Calu3 (cell line): ENCODE results near the gene NHERF2. TPM values are rescaled to one million over a fixed set of nuclear protein-coding genes. Genes with fewer than 3 reads are reported as not detected.
A peak's percentile ranks its signal among the peaks of the same experiment; 100 is the strongest.

Source experiments
- BruUV-seq: library from RNA; stranded (reverse); fragments of 400-500 nt; replicated peaks from 2 replicates; lab custom pipeline; 2021; lab: Mats Ljungman, UMichigan
- CTCF ChIA-PET: fragments of 300-600 bp; sonication (Branson Sonifier 250); formaldehyde crosslinking; loops from one replicate; lab custom pipeline; 2022; ENCODE audit warnings: antibody characterized with exemption; lab: Charles Lee
- DNase-seq: peaks from one replicate; pipeline ENCODE4 v3.0.0; 2022
- H3K27ac Mint-ChIP-seq: one replicate; pipeline ENCODE4 v1.8.0; 2022; ENCODE audit warnings: mixed read lengths; ENCODE audit not compliant: unreplicated experiment
- H3K27me3 Mint-ChIP-seq: one replicate; pipeline ENCODE4 v1.8.0; 2022; ENCODE audit warnings: mixed read lengths; ENCODE audit not compliant: unreplicated experiment
- H3K36me3 Mint-ChIP-seq: one replicate; pipeline ENCODE4 v1.8.0; 2022; ENCODE audit warnings: mild to moderate bottlenecking, moderate library complexity, mixed read lengths; ENCODE audit not compliant: insufficient read depth, unreplicated experiment
- H3K4me1 Mint-ChIP-seq: one replicate; pipeline ENCODE4 v1.8.0; 2022; ENCODE audit warnings: mild to moderate bottlenecking, low read depth, mixed read lengths; ENCODE audit not compliant: unreplicated experiment
- H3K4me3 Mint-ChIP-seq: one replicate; pipeline ENCODE4 v1.8.0; 2022; ENCODE audit warnings: mild to moderate bottlenecking, low read depth, moderate library complexity, mixed read lengths; ENCODE audit not compliant: unreplicated experiment
- H3K9me3 Mint-ChIP-seq: one replicate; pipeline ENCODE4 v1.8.0; 2022; ENCODE audit warnings: low read depth, mixed read lengths; ENCODE audit not compliant: unreplicated experiment
- CTCF ChIP-seq: fragments of 200-600 bp; IDR thresholded peaks from one replicate; pipeline ENCODE4 v1.8.0; 2022; ENCODE audit warnings: antibody characterized with exemption; ENCODE audit not compliant: unreplicated experiment
- intact Hi-C: fragments of 100-400 bp; cut with micrococcal nuclease; formaldehyde crosslinking; loops from one replicate; pipeline ENCODE4 v1.10.0; 2022; ENCODE audit not compliant: unreplicated experiment
- total RNA-seq: library from RNA; stranded (reverse); gene quantifications from 2 replicates; pipeline ENCODE4 v1.2.3, GENCODE V29; 2022

NHERF2 gene
- total RNA-seq, 1 experiment from 2014 or later = 15.7 TPM

- CTCF ChIA-PET = interaction anchor here (1.1 to 1.4 kb wide), 3 partner anchors 8 to 17 kb away, joined by 3 to 4 read pairs (median 3); no protein-coding TSS in a partner anchor
- no peaks in the 10 kb centered on the region for H3K9me3 Mint-ChIP-seq
- no peaks in the 10 kb centered on the region for H3K27me3 Mint-ChIP-seq
- H3K36me3 Mint-ChIP-seq = peaks cover 77% of the 10 kb centered on the region
- BruUV-seq = no TSS peak
- intact Hi-C loops = no loop called here
- H3K4me1 Mint-ChIP-seq = peaks cover 29% of the 10 kb centered on the region
- no peak overlapping the region for H3K27ac Mint-ChIP-seq
- DNase-seq = no peak
- H3K4me3 Mint-ChIP-seq = peak overlapping the region; percentile 87
- TF ChIP-seq CTCF = no peak
Observed at GRCh38 chr16:1985466-1986150, 41.1 kb upstream of the NHERF2 start.

- TF ChIP-seq CTCF = no peak
- peaks cover 13% of the 10 kb centered on the region for H3K4me1 Mint-ChIP-seq
- no TSS peak for BruUV-seq
- no peaks in the 10 kb centered on the region for H3K9me3 Mint-ChIP-seq
- H3K27ac Mint-ChIP-seq = no peak overlapping the region
- no peak for DNase-seq
- CTCF ChIA-PET = no interaction called here
- intact Hi-C loops = no loop called here
- no peaks in the 10 kb centered on the region for H3K27me3 Mint-ChIP-seq
- peaks cover 67% of the 10 kb centered on the region for H3K36me3 Mint-ChIP-seq
- no peak overlapping the region for H3K4me3 Mint-ChIP-seq
Observed at GRCh38 chr16:1987198-1987597, 39.5 kb upstream of the NHERF2 start.

GRCh38 chr16:1989209-1990100, 37.2 kb upstream of the NHERF2 start, which contains the start of gene SYNGR3:
Gene SYNGR3 (plus strand): TSS chr16:1989970. CDS start chr16:1990103, 133 bp downstream.
- Mint-ChIP-seq H3K4me1 (peaks cover 8% of the 10 kb centered on the region), H3K27ac (peak within 1 kb of the TSS; percentile 13), H3K9me3 (no peaks in the 10 kb centered on the region), H3K36me3 (peaks cover 54% of the 10 kb centered on the region), H3K27me3 (no peaks in the 10 kb centered on the region), H3K4me3 (peak within 1 kb of the TSS; percentile 54)
- CTCF ChIA-PET = no interaction called here
- TF ChIP-seq CTCF = no peak
- no TSS peak for BruUV-seq
- intact Hi-C loops = no loop called here
- no peak for DNase-seq

- no peak for TF ChIP-seq CTCF
- DNase-seq = no peak
- Mint-ChIP-seq H3K27ac (no peak overlapping the region), H3K27me3 (no peaks in the 10 kb centered on the region), H3K4me1 (peaks cover 8% of the 10 kb centered on the region), H3K36me3 (peaks cover 48% of the 10 kb centered on the region), H3K9me3 (no peaks in the 10 kb centered on the region), H3K4me3 (peak overlapping the region; percentile 54)
- CTCF ChIA-PET = no interaction called here
- BruUV-seq = no TSS peak
- intact Hi-C loops = no loop called here
Observed at GRCh38 chr16:1990101-1990350, 36.7 kb upstream of the NHERF2 start.
